Measurements from ENCODE around the gene PARP15. TPM values are rescaled to one million over a fixed set of nuclear protein-coding genes. Genes with fewer than 3 reads are reported as not detected.

Gene PARP15
- 10 to 100 TPM; 70.1 to 71.0 TPM for total RNA-seq

GRCh38 chr3:122577409-122578031 lies at the start of gene PARP15:
Gene PARP15 (plus strand): TSS chr3:122577650. CDS start chr3:122577668, 18 bp downstream.

DNA sequence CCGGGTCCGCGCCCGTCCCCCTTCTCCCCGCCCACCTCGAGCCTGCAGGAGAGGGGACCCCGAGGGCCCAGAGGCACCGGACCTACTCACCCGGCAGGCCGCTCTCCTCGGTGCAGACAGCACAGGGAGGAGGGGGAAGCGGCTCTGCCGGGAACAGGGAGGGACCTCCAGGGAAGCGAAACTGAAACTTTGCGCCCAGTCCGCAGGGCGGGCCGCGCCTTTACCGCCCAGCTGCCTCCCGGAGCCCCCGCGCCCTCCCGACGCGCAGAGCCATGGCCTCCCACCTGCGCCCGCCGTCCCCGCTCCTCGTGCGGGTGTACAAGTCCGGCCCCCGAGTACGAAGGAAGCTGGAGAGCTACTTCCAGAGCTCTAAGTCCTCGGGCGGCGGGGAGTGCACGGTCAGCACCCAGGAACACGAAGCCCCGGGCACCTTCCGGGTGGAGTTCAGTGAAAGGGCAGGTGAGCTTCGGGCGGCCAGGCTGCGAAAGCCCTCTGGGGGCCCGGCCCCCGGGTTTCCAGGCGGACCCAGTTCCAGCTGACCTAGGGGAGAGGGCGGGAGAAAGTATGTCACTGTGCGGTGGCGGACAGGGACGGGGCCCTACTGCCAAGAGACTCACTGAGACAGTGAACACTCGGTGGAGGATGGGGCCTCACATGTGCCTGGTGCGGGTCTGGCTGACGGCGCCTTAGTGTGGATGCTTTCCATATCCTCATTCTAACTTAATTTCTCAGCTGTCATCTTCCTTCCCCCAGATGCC lies 13.1 kb upstream of the PARP15 start, which contains the start of the genes DTX3L and PARP9:
TSS of gene DTX3L (plus strand) at position 184 of the 758 bp plus-strand sequence. CDS start at position 273, 89 bp downstream.
TSS of gene PARP9 (minus strand) at position 146 of the 758 bp plus-strand sequence. CDS start 4,680 bp downstream, outside the sequence.

GRCh38 chr3:122680475-122681283 lies 103.2 kb downstream of the PARP15 start, which contains the start of gene PARP14:
Gene PARP14 (plus strand): TSS chr3:122680839. CDS start chr3:122680884, 45 bp downstream.

Other genes starting within 250 kb of the PARP15 start
- 10 to 100 TPM; 25.3 to 30.7 TPM for gene MIX23, start 194.4 kb upstream of the PARP15 start, total RNA-seq
- gene FAM162A, start 193.5 kb upstream of the PARP15 start, total RNA-seq: 10 to 100 TPM; 60.3 to 60.4 TPM
- gene WDR5B, start 161.6 kb upstream of the PARP15 start, total RNA-seq: 1 to 10 TPM; 5.7 to 5.8 TPM
- 10 to 100 TPM; 50.5 to 51.1 TPM for gene KPNA1, start 62.7 kb upstream of the PARP15 start, total RNA-seq
- 10 to 100 TPM; 92.5 to 98.4 TPM for gene PARP9, start 13.3 kb upstream of the PARP15 start, total RNA-seq
- gene DTX3L, start 13.3 kb upstream of the PARP15 start, total RNA-seq: 10 to 100 TPM; 92.4 to 94.8 TPM
- 100 to 1,000 TPM; 106 to 108 TPM for gene PARP14, start 103.2 kb downstream of the PARP15 start, total RNA-seq
- 1 to 10 TPM; 8.8 to 9.9 TPM for gene HSPBAP1, start 216.2 kb downstream of the PARP15 start, total RNA-seq
- gene SLC49A4, start 217.4 kb downstream of the PARP15 start, total RNA-seq: 1 to 10 TPM; 3.9 to 4.0 TPM